ENCODE measurements around the gene ATP11A. TPM values are rescaled to one million over a fixed set of nuclear protein-coding genes. Genes with fewer than 3 reads are reported as not detected.

The ATP11A gene
- total RNA-seq, 1 experiment from 2014 or later = 65.3 TPM

GRCh38 chr13:112768795-112769481 lies 79.1 kb downstream of the ATP11A start:
- H4K8ac ChIP-seq (replicated peaks; ENCODE audit: insufficient read length, low read depth, low read length) = no peak overlapping the region
- H2AFZ ChIP-seq (ENCODE audit: low read length) = no peak overlapping the region
- H2BK15ac ChIP-seq (ENCODE audit: low read depth, low read length) = no peak overlapping the region
- no peak overlapping the region for H2BK12ac ChIP-seq (ENCODE audit: insufficient read length, low read depth, low read length)
- no peak overlapping the region for H3T11ph ChIP-seq (ENCODE audit: low read length)
- H3K9me3 Mint-ChIP-seq = no peaks in the 10 kb centered on the region
- peak; percentile 31 for DNase-seq
- no peaks in the 10 kb centered on the region; the same call in 1 of the 2 replicates for H3K27me3 Mint-ChIP-seq (ENCODE audit: low read depth)
- H3K9ac ChIP-seq (ENCODE audit: extremely low read depth, insufficient read length, low read length) = no peak overlapping the region
- H3K4me3 Mint-ChIP-seq = no peak overlapping the region
- H3K23ac ChIP-seq (ENCODE audit: insufficient read length, low read depth, low read length) = no peak overlapping the region
- H3K27ac ChIP-seq (ENCODE audit: insufficient read length, low read depth, low read length) = no peak overlapping the region
- no peak overlapping the region for H2BK5ac ChIP-seq (ENCODE audit: insufficient read length, low read length)
- no peak overlapping the region for H3K4me2 ChIP-seq (ENCODE audit: insufficient read depth, insufficient read length, low read length)
- 0 out of 2 replicates have a peak, but pooled peaks cover 3% of the 10 kb centered on the region for H3K4me1 ChIP-seq (ENCODE audit: insufficient read depth, low read length)
- H2AK5ac ChIP-seq (ENCODE audit: insufficient read length, low read length) = no peak overlapping the region
- no peak overlapping the region for H3K18ac ChIP-seq (ENCODE audit: insufficient read length, low read depth, low read length)
- H2BK120ac ChIP-seq (ENCODE audit: low read depth, low read length, poor library complexity, severe bottlenecking) = no peak overlapping the region
- peak overlapping the region; percentile 1 to 56 (median 42); a peak in 3 of 7 replicates for H3K27ac Mint-ChIP-seq
- no peak overlapping the region for H3K56ac ChIP-seq (ENCODE audit: insufficient read length, low read depth, low read length)
- TF ChIP-seq CTCF (conservative IDR thresholded peaks at IDR 0.05) = no peak
- no CpG with 5 or more reads among the region's 25 CpGs for WGBS (ENCODE audit: extremely low coverage, insufficient read length, low lambda C conversion rate)
- no peaks in the 10 kb centered on the region for H3K9me3 ChIP-seq (ENCODE audit: control insufficient read depth, low read depth, low read length)
- no peaks in the 10 kb centered on the region for H3K23me2 ChIP-seq (ENCODE audit: insufficient read length, low read depth, low read length, poor library complexity, severe bottlenecking)
- no peak overlapping the region for H3K4ac ChIP-seq (ENCODE audit: low read depth, low read length)
- H3K36me3 Mint-ChIP-seq (ENCODE audit: insufficient read depth in 1 of 3, low read depth in 3 of 3) = peaks cover 0 to 2% (median 0%) of the 10 kb centered on the region in 3 experiments; a peak in 2 of 7 replicates
- no peak overlapping the region for H4K5ac ChIP-seq (ENCODE audit: insufficient read length, low read depth, low read length)
- H2BK20ac ChIP-seq (ENCODE audit: low read depth, low read length, poor library complexity, severe bottlenecking) = no peak overlapping the region
- no peak overlapping the region for H4K91ac ChIP-seq (ENCODE audit: insufficient read length, low read depth, low read length)
- H3K27me3 ChIP-seq (ENCODE audit: insufficient read depth, low read length) = no peaks in the 10 kb centered on the region
- no peaks in the 10 kb centered on the region for H4K20me1 ChIP-seq (ENCODE audit: control insufficient read depth, insufficient read depth, insufficient read length)
- no peaks in the 10 kb centered on the region; the same call in 1 of the 2 replicates for H3K79me2 ChIP-seq (ENCODE audit: insufficient read depth, low read length)
- no peaks in the 10 kb centered on the region for H3K79me1 ChIP-seq (ENCODE audit: insufficient read depth, low read depth, low read length, poor library complexity, severe bottlenecking)
- peaks cover 35 to 56% of the 10 kb centered on the region in 2 experiments for H3K4me1 Mint-ChIP-seq
- 0 out of 2 replicates have a peak overlapping the region, but pooled peaks have one; percentile 66 for H3K14ac ChIP-seq (ENCODE audit: insufficient read depth, low read length)

Measured in H9 (cell line).